Measurements from ENCODE around the gene PPFIBP1.
"Not testable (repeated sequence)": the region's sequence is repeated elsewhere in the genome, so short reads cannot be mapped to it uniquely, and the experiment has no call there.

PPFIBP1 gene

GRCh38 chr12:27572486-27573255, 48.7 kb downstream of the PPFIBP1 start:
- peak; percentile 46 for DNase-seq

GRCh38 chr12:27573972-27574371, 50.0 kb downstream of the PPFIBP1 start:
- DNase-seq: peak; percentile 98

- DNase-seq: no peak
These were observed 51.2 kb downstream of the PPFIBP1 start for GRCh38 chr12:27575090-27575761.

GRCh38 chr12:27575762-27576118, 51.7 kb downstream of the PPFIBP1 start:
- DNase-seq: no peak

- no peak for DNase-seq
These were observed 52.8 kb downstream of the PPFIBP1 start for GRCh38 chr12:27576667-27577347.

GRCh38 chr12:27577688-27578087, 53.7 kb downstream of the PPFIBP1 start:
- DNase-seq: no peak

GRCh38 chr12:27578689-27579372, 54.8 kb downstream of the PPFIBP1 start:
- no peak for DNase-seq

GRCh38 chr12:27580561-27581330, 56.7 kb downstream of the PPFIBP1 start:
- no peak for DNase-seq

- not testable (repeated sequence) for DNase-seq
These were observed 57.3 kb downstream of the PPFIBP1 start for GRCh38 chr12:27581331-27581671.

- DNase-seq: not testable (repeated sequence)
These were observed 57.8 kb downstream of the PPFIBP1 start for GRCh38 chr12:27581833-27582232.

GRCh38 chr12:27582445-27582844, 58.4 kb downstream of the PPFIBP1 start:
- not testable (repeated sequence) for DNase-seq

GRCh38 chr12:27583057-27583797, 59.2 kb downstream of the PPFIBP1 start:
- no peak for DNase-seq

GRCh38 chr12:27583981-27584380, 60.0 kb downstream of the PPFIBP1 start:
- DNase-seq: no peak

- DNase-seq: no peak
These were observed 61.8 kb downstream of the PPFIBP1 start for GRCh38 chr12:27585739-27586265.

GRCh38 chr12:27588075-27588730, 64.2 kb downstream of the PPFIBP1 start:
- not testable (repeated sequence) for DNase-seq

- DNase-seq: no peak
These were observed 64.8 kb downstream of the PPFIBP1 start for GRCh38 chr12:27588776-27589175.

- DNase-seq: no peak
These were observed 65.4 kb downstream of the PPFIBP1 start for GRCh38 chr12:27589419-27589818.

GRCh38 chr12:27591698-27592097, 67.7 kb downstream of the PPFIBP1 start:
- not testable (repeated sequence) for DNase-seq

- DNase-seq: no peak
These were observed 68.5 kb downstream of the PPFIBP1 start for GRCh38 chr12:27592548-27592947.

- no peak for DNase-seq
These were observed 69.3 kb downstream of the PPFIBP1 start for GRCh38 chr12:27593266-27593665.

GRCh38 chr12:27595231-27595642, 71.2 kb downstream of the PPFIBP1 start:
- peak; percentile 69 for DNase-seq
